Esophagus squamous epithelium (tissue), 5 donors: ENCODE data around the gene PDZK1. TPM values are rescaled to one million over a fixed set of nuclear protein-coding genes. Genes with fewer than 3 reads are reported as not detected.
"Not testable (repeated sequence)": the region's sequence is repeated elsewhere in the genome, so short reads cannot be mapped to it uniquely, and the experiment has no call there.

Source experiments
- DNase-seq: peaks from one replicate; lab custom pipeline; 2025; lab: John Stamatoyannopoulos, UW
- H3K27ac ChIP-seq, 4 donors: fragments of 200-600 bp; sonication (generic); one replicate each; pipeline ENCODE4 v1.5.1; 2016 to 2019; ENCODE audit warnings: mild to moderate bottlenecking in 1 of 4
- H3K27me3 ChIP-seq, 4 donors: fragments of 200-600 bp; sonication (generic); 1 replicate in 3 of 4; 2 replicates in 1 of 4; pipeline versions ENCODE4 v1.5.1 to v1.6.0; 2017 to 2021; ENCODE audit warnings: antibody characterized with exemption in 1 of 4
- H3K36me3 ChIP-seq, 3 donors: fragments of 200-600 bp; sonication (generic); one replicate each; pipeline ENCODE4 v1.5.1; 2016 to 2019
- H3K4me1 ChIP-seq, 3 donors: fragments of 200-600 bp; sonication (generic); one replicate each; pipeline ENCODE4 v1.5.1; 2017 to 2019
- H3K4me3 ChIP-seq, 4 donors: fragments of 200-600 bp; sonication (generic); 1 replicate in 3 of 4; 2 replicates in 1 of 4; pipeline ENCODE4 v1.5.1; 2016 to 2019; ENCODE audit warnings: mild to moderate bottlenecking in 2 of 4, moderate library complexity in 1 of 4
- H3K9me3 ChIP-seq, 3 donors: fragments of 200-600 bp; sonication (generic); one replicate each; pipeline ENCODE4 v1.5.1; 2016 to 2019
- POLR2A ChIP-seq, 4 donors: fragments of 450-650 bp; IDR thresholded peaks; one replicate each; pipeline ENCODE4 v1.6.1; 2017; ENCODE audit warnings: antibody characterized with exemption in 4 of 4, mild to moderate bottlenecking in 4 of 4, moderate library complexity in 3 of 4
- WGBS, 2 donors: methylation state at CpG; one replicate each; pipeline ENCODE4 v1.1.5; 2018; 5-methylcytosine and 5-hydroxymethylcytosine counted together
- intact Hi-C: fragments of 100-400 bp; cut with DNase I; formaldehyde crosslinking; loops from one replicate; pipeline ENCODE4 v1.15.0; 2022
- total RNA-seq, 4 donors: library from RNA; depleted of rRNA; stranded (reverse); fragments of >200 nt; gene quantifications; one replicate each; pipeline ENCODE4 v1.1.0, GENCODE V29; 2016
- TF ChIP-seq, protein P1 (sequence below), 6 experiments: fragments of 450-650 bp in 4 of 6; fragments of 200-600 bp in 2 of 6; sonication (generic) in 2 of 6; IDR thresholded peaks; one replicate each; pipeline ENCODE4 v1.5.1; 2016 to 2019; ENCODE audit warnings: antibody characterized with exemption in 6 of 6, mild to moderate bottlenecking in 4 of 6, moderate library complexity in 4 of 6
- donor health status: DM: yes; HTN: yes; CAD: no.

The PDZK1 gene
- total RNA-seq, 4 donors from 2014 or later: 0.19 TPM; not detected in 3

DNA sequence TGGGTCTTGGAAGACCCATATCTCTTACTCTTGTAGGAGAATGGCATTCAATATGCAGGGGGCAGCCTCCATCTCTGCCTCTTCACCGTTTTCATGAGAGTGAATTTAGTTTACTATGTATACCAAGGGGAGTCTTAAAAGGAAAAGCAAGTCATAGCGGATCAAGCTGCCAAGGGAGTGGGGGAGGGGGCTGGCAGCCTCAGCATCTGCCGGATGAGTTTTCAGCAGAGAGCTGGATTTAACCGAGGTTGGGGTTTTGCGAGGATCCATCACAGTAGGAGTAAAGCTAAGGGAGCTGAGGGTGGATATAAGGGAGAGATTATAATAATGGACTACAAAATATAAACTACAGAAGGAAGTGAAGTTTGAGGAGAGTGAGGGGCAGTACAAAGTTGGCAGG lies 22.0 kb upstream of the PDZK1 start:
- intact Hi-C loops: no loop called here
- H3K27me3 ChIP-seq: no peaks in the 10 kb centered on the region
- no peak for DNase-seq
- no peaks in the 10 kb centered on the region for H3K4me1 ChIP-seq
- H3K27ac ChIP-seq: no peak overlapping the region
- no peak overlapping the region for H3K4me3 ChIP-seq
- H3K36me3 ChIP-seq: no peaks in the 10 kb centered on the region
- no peaks in the 10 kb centered on the region for H3K9me3 ChIP-seq
- TF ChIP-seq POLR2A (IDR thresholded peaks at IDR 0.05): no peak
- TF ChIP-seq, protein P1, sequence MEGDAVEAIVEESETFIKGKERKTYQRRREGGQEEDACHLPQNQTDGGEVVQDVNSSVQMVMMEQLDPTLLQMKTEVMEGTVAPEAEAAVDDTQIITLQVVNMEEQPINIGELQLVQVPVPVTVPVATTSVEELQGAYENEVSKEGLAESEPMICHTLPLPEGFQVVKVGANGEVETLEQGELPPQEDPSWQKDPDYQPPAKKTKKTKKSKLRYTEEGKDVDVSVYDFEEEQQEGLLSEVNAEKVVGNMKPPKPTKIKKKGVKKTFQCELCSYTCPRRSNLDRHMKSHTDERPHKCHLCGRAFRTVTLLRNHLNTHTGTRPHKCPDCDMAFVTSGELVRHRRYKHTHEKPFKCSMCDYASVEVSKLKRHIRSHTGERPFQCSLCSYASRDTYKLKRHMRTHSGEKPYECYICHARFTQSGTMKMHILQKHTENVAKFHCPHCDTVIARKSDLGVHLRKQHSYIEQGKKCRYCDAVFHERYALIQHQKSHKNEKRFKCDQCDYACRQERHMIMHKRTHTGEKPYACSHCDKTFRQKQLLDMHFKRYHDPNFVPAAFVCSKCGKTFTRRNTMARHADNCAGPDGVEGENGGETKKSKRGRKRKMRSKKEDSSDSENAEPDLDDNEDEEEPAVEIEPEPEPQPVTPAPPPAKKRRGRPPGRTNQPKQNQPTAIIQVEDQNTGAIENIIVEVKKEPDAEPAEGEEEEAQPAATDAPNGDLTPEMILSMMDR (IDR thresholded peaks at IDR 0.05): no peak
- WGBS, 2 donors: 59 to 72% methylated on average over 5 of the region's 5 CpGs

GRCh38 chr1:145726193-145726592 lies 19.0 kb upstream of the PDZK1 start:
- H3K27ac ChIP-seq, H3K27me3 ChIP-seq, DNase-seq, intact Hi-C loops, H3K4me1 ChIP-seq, H3K9me3 ChIP-seq, H3K4me3 ChIP-seq, H3K36me3 ChIP-seq: not testable (repeated sequence)
- 86 to 88% methylated on average over 5 of the region's 5 CpGs for WGBS, 2 donors

- H3K27ac ChIP-seq: no peak overlapping the region
- H3K36me3 ChIP-seq: no peaks in the 10 kb centered on the region
- peak overlapping the region in 3 of 4 donors; percentile 11 to 59 (median 25) for H3K4me3 ChIP-seq
- peaks cover 4 to 14% (median 9%) of the 10 kb centered on the region in 3 donors for H3K4me1 ChIP-seq
- intact Hi-C loops: no loop called here
- DNase-seq: no peak
- H3K27me3 ChIP-seq: peaks cover 0 to 21% (median 0%) of the 10 kb centered on the region in 4 donors
- no peaks in the 10 kb centered on the region for H3K9me3 ChIP-seq
- WGBS, 2 donors: 5 to 6% methylated on average over 19 to 23 of the region's 47 CpGs
- TF ChIP-seq, protein P1 (IDR thresholded peaks at IDR 0.05): peak; percentile 74 to 96 (median 84)
- TF ChIP-seq POLR2A (IDR thresholded peaks at IDR 0.05): no peak
Measured at GRCh38 chr1:145720878-145721671, 13.9 kb upstream of the PDZK1 start.

GRCh38 chr1:145720556-145720877 lies 13.3 kb upstream of the PDZK1 start:
- DNase-seq: no peak
- 46 to 63% methylated on average over 4 of the region's 5 CpGs for WGBS, 2 donors
- H3K4me3 ChIP-seq: peak overlapping the region in 1 of 4 donors; percentile 59

GRCh38 chr1:145719230-145720079 lies 12.3 kb upstream of the PDZK1 start, which contains the start of gene CD160:
Gene CD160 (plus strand): TSS chr1:145719499. CDS start chr1:145728328, 8,829 bp downstream.
- intact Hi-C loops: no loop called here
- peaks cover 4 to 14% (median 9%) of the 10 kb centered on the region in 3 donors for H3K4me1 ChIP-seq
- peaks cover 0 to 21% (median 0%) of the 10 kb centered on the region in 4 donors for H3K27me3 ChIP-seq
- DNase-seq: no peak
- no peak within 1 kb of the TSS for H3K27ac ChIP-seq
- no peaks in the 10 kb centered on the region for H3K36me3 ChIP-seq
- TF ChIP-seq, protein P1 (IDR thresholded peaks at IDR 0.05): no peak
- TF ChIP-seq POLR2A (IDR thresholded peaks at IDR 0.05): no peak
- H3K9me3 ChIP-seq: no peaks in the 10 kb centered on the region
- WGBS, 2 donors: 67 to 82% methylated on average over 11 of the region's 12 CpGs
- no peak within 1 kb of the TSS for H3K4me3 ChIP-seq

More at GRCh38 chr1:145720556-145720877, 13.3 kb upstream of the PDZK1 start:
- H3K9me3 ChIP-seq: no peaks in the 10 kb centered on the region
- peaks cover 0 to 21% (median 0%) of the 10 kb centered on the region in 4 donors for H3K27me3 ChIP-seq
- intact Hi-C loops: no loop called here
- TF ChIP-seq, protein P1 (IDR thresholded peaks at IDR 0.05): no peak
- no peak for TF ChIP-seq POLR2A (IDR thresholded peaks at IDR 0.05)
- no peaks in the 10 kb centered on the region for H3K36me3 ChIP-seq
- peaks cover 4 to 14% (median 9%) of the 10 kb centered on the region in 3 donors for H3K4me1 ChIP-seq
- H3K27ac ChIP-seq: no peak overlapping the region

DNA sequence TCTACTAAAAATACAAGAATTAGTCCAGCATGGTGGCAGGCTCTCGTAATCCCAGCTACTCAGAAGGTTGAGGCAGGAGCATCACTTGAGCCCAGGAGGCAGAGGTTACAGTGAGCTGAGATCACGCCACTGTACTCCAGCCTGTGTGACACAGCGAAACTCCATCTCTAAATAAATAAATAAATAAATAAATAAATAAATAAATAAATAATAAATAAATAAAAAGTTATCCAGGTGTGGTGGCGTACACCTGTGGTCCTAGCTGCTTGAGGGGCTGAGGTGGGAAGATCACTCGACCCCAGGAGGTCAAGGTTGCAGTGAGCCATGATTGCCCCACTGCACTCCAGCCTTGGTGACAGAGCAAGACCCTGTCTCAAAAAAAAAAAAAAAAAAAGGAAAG lies 11.3 kb upstream of the PDZK1 start:
- H3K27ac ChIP-seq, DNase-seq, intact Hi-C loops, H3K36me3 ChIP-seq, H3K9me3 ChIP-seq, H3K4me3 ChIP-seq: not testable (repeated sequence)
- H3K27me3 ChIP-seq: peaks cover 0 to 21% (median 0%) of the 10 kb centered on the region in 4 donors
- H3K4me1 ChIP-seq: peaks cover 4 to 14% (median 9%) of the 10 kb centered on the region in 3 donors
- 86 to 95% methylated on average over 5 of the region's 5 CpGs for WGBS, 2 donors
